Endodermal cell (in vitro differentiated cells): Measurements from ENCODE around the gene ETV6. TPM values are rescaled to one million over a fixed set of nuclear protein-coding genes. Genes with fewer than 3 reads are reported as not detected.

Experiments used
- DNase-seq: peaks from one replicate; pipeline ENCODE4 v3.0.0-alpha.2; 2017
- H3K27ac ChIP-seq: 2 replicates; pipeline ENCODE4 v1.5.1; 2013; ENCODE audit warnings: mild to moderate bottlenecking, low read depth, low read length, moderate library complexity
- H3K27me3 ChIP-seq: 2 replicates; pipeline ENCODE4 v1.6.1; 2013; ENCODE audit warnings: mild to moderate bottlenecking, low read length, moderate library complexity; ENCODE audit not compliant: insufficient read depth, control insufficient read depth, poor library complexity, severe bottlenecking
- H3K36me3 ChIP-seq: 2 replicates; pipeline ENCODE4 v1.7.0; 2013; ENCODE audit warnings: mild to moderate bottlenecking, low read length, moderate library complexity; ENCODE audit not compliant: control insufficient read depth, insufficient read depth
- H3K4me1 ChIP-seq: one replicate; pipeline ENCODE4 v1.7.0; 2013; ENCODE audit warnings: low read length; ENCODE audit not compliant: control insufficient read depth, insufficient read depth
- H3K4me3 ChIP-seq: 2 replicates; pipeline ENCODE4 v1.5.1; 2013; ENCODE audit warnings: mild to moderate bottlenecking, low read length, moderate library complexity
- H3K9ac ChIP-seq: 2 replicates; pipeline ENCODE4 v1.6.1; 2013; ENCODE audit warnings: mild to moderate bottlenecking, low read length, moderate library complexity; ENCODE audit not compliant: poor library complexity, severe bottlenecking; ENCODE audit errors: extremely low read depth
- H3K9me3 ChIP-seq: 2 replicates; pipeline ENCODE4 v1.6.1; 2013; ENCODE audit warnings: mild to moderate bottlenecking, low read length, moderate library complexity; ENCODE audit not compliant: control insufficient read depth
- H3K27ac Mint-ChIP-seq: 2 replicates; pipeline ENCODE4 v1.8.0; 2020; ENCODE audit warnings: mixed read lengths
- H3K27me3 Mint-ChIP-seq: 2 replicates; pipeline ENCODE4 v1.8.0; 2021; ENCODE audit warnings: mild to moderate bottlenecking, mixed read lengths; ENCODE audit not compliant: insufficient read depth
- H3K36me3 Mint-ChIP-seq: 2 replicates; pipeline ENCODE4 v1.8.0; 2020; ENCODE audit warnings: low read depth, mixed read lengths
- H3K4me1 Mint-ChIP-seq: 2 replicates; pipeline ENCODE4 v1.8.0; 2020; ENCODE audit warnings: mixed read lengths
- H3K4me3 Mint-ChIP-seq: 2 replicates; pipeline ENCODE4 v1.8.0; 2020; ENCODE audit warnings: mild to moderate bottlenecking, moderate library complexity, mixed read lengths
- H3K9me3 Mint-ChIP-seq: 2 replicates; pipeline ENCODE4 v1.8.0; 2020; ENCODE audit warnings: mild to moderate bottlenecking, mixed read lengths
- WGBS, 2 experiments: methylation state at CpG; one replicate each; pipeline versions ENCODE4 v1.1.5 to v1.1.7; 2013; ENCODE audit warnings: missing lambda C conversion rate in 2 of 2, mixed read lengths in 1 of 2; ENCODE audit not compliant: insufficient coverage in 1 of 2, insufficient read length in 1 of 2; 5-methylcytosine and 5-hydroxymethylcytosine counted together
- total RNA-seq, 2 donors: library from RNA; stranded (reverse); fragmentation: NEBNext Ultra II Directional in 1 of 2; extraction: Animal tissue kit (Norgen Biotek cat#: 25700) in 1 of 2; gene quantifications; 2 replicates in 1 of 2; 3 replicates in 1 of 2; pipeline ENCODE4 v1.2.1, GENCODE V29; 2021
- TF ChIP-seq, protein P1 (sequence below): fragments of 200-600 bp; sonication (generic); conservative IDR thresholded peaks from 2 replicates; pipeline ENCODE4 v1.5.0; 2021; ENCODE audit warnings: antibody characterized with exemption, mild to moderate bottlenecking

ETV6 gene
- total RNA-seq, 2 donors from 2014 or later = 9.3 to 22.1 TPM

DNA sequence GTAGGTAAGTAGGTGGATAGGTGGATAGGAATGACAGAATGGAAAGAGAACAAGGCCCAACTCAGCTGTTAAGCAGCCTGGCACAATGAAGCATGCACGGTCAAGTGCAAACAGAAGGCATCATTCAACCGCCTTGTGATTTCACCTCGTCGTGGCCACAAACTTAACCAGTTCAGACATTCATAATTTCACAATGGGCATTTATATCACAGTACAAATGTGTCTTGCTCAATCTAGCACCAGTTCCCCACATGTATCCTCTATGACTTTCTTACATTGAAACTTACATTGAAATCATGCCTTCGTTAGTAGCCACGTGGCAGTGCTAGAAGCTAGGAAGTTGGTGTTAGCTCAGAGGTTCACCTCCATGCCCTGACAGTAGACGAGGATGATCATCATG lies 207.5 kb downstream of the ETV6 start:
- no peak overlapping the region for H3K27ac ChIP-seq
- Mint-ChIP-seq H3K36me3 (peaks cover 17% of the 10 kb centered on the region), H3K27ac (no peak overlapping the region), H3K27me3 (no peaks in the 10 kb centered on the region), H3K4me1 (peaks cover 68% of the 10 kb centered on the region), H3K9me3 (peaks cover 2% of the 10 kb centered on the region), H3K4me3 (no peak overlapping the region)
- peaks cover 8% of the 10 kb centered on the region for H3K4me1 ChIP-seq
- 86 to 89% methylated on average over 6 to 7 of the region's 7 CpGs for WGBS, 2 experiments
- TF ChIP-seq, protein P1, sequence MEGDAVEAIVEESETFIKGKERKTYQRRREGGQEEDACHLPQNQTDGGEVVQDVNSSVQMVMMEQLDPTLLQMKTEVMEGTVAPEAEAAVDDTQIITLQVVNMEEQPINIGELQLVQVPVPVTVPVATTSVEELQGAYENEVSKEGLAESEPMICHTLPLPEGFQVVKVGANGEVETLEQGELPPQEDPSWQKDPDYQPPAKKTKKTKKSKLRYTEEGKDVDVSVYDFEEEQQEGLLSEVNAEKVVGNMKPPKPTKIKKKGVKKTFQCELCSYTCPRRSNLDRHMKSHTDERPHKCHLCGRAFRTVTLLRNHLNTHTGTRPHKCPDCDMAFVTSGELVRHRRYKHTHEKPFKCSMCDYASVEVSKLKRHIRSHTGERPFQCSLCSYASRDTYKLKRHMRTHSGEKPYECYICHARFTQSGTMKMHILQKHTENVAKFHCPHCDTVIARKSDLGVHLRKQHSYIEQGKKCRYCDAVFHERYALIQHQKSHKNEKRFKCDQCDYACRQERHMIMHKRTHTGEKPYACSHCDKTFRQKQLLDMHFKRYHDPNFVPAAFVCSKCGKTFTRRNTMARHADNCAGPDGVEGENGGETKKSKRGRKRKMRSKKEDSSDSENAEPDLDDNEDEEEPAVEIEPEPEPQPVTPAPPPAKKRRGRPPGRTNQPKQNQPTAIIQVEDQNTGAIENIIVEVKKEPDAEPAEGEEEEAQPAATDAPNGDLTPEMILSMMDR = no peak
- DNase-seq = no peak
- H3K36me3 ChIP-seq = peaks cover 17% of the 10 kb centered on the region
- no peaks in the 10 kb centered on the region for H3K9me3 ChIP-seq
- H3K4me3 ChIP-seq = no peak overlapping the region
- no peaks in the 10 kb centered on the region for H3K27me3 ChIP-seq
- H3K9ac ChIP-seq = no peak overlapping the region

DNA sequence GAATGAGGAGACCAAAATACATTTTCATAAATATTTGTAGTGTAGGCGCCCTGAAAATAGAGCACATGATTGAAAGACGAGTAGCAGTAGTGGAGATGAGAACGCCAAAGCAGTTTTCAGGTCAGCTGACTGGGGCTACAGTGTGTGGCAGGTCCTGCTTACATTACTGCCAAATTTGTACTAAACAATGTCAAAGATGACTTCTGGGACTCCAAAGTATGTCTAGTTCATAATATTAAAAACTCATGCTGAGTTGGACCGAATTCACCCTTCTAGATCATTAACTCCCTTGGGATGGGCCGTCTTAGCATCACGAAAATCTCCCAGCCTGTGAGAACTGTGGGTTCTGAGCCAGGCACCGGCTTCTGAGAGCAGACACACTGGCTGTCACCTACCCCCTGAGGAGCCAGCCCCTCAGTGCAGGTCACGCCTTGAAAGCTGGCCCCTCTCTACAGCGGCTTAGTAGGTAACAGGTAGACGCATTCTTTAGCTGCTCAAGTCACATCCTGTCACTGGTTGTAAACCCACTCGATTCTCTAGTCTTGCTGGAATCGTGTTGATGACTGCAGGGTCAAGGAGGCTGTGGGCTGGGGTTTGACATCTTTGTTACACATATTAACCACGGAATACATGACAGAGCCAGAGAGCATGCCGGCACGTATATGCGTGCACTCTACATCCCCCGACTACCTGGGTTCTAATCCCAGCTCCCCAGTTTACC lies 210.4 kb downstream of the ETV6 start:
- Mint-ChIP-seq H3K27ac (peak overlapping the region; percentile 31), H3K4me1 (peaks cover 80% of the 10 kb centered on the region), H3K9me3 (peaks cover 5% of the 10 kb centered on the region), H3K36me3 (peaks cover 31% of the 10 kb centered on the region), H3K27me3 (no peaks in the 10 kb centered on the region), H3K4me3 (no peak overlapping the region)
- Histone ChIP-seq H3K36me3 (peaks cover 19% of the 10 kb centered on the region), H3K9me3 (no peaks in the 10 kb centered on the region), H3K27me3 (no peaks in the 10 kb centered on the region), H3K4me3 (no peak overlapping the region), H3K27ac (no peak overlapping the region), H3K4me1 (peaks cover 10% of the 10 kb centered on the region), H3K9ac (no peak overlapping the region)
- 90 to 92% methylated on average over 13 to 17 of the region's 17 CpGs for WGBS, 2 experiments
- peak; percentile 75 for DNase-seq
- TF ChIP-seq, protein P1 = no peak

DNA sequence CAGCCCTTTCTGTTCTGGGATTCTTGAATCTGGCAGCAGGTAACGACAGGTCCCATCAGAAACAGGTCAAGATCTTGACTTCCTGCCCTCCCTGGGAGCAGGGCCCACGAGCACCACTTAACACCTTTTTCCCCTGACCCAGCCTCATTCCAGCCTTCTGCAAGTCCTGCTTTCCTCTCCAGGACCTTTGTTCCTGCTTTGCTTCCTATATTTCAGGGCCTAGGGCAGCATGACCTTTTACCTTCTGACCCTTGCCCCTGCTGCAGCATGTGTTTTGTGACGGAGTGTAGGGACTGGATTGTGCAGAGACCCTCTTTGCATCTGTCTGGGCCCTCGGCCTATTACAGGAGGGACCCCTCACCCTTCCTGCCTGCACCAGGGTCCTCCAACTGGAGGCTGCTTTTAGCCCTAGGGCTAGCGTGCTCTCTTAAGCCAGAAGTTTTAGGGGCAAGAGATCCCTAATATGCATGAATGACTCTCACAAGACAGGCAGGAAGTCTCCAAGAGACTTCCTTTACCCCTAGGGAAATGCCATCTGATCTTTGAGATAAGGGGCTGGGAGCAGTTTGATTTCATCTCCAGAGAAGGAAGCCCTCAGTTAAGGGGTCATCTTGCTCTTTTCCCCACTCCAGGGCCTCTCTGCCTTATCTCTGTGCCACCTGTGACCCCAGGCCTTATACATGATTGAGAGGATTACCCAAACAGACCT lies 211.8 kb downstream of the ETV6 start:
- peak; percentile 84 for DNase-seq
- Histone ChIP-seq H3K27me3 (no peaks in the 10 kb centered on the region), H3K9me3 (peaks cover 8% of the 10 kb centered on the region), H3K36me3 (peaks cover 24% of the 10 kb centered on the region), H3K9ac (no peak overlapping the region), H3K4me3 (no peak overlapping the region), H3K4me1 (peaks cover 10% of the 10 kb centered on the region), H3K27ac (peak overlapping the region; percentile 50)
- Mint-ChIP-seq H3K36me3 (peaks cover 41% of the 10 kb centered on the region), H3K4me1 (peaks cover 67% of the 10 kb centered on the region), H3K4me3 (no peak overlapping the region), H3K9me3 (peaks cover 16% of the 10 kb centered on the region), H3K27ac (peak overlapping the region; percentile 31), H3K27me3 (no peaks in the 10 kb centered on the region)
- WGBS, 2 experiments = 63 to 69% methylated on average over 4 to 5 of the region's 5 CpGs
- TF ChIP-seq, protein P1 = no peak
